H9 (cell line): ENCODE measurements around the gene CES2. TPM values are rescaled to one million over a fixed set of nuclear protein-coding genes. Genes with fewer than 3 reads are reported as not detected.

ENCODE experiments used
- DNase-seq: peaks from one replicate; pipeline ENCODE4 v3.0.0-alpha.2; 2017
- H2AFZ ChIP-seq: one replicate; pipeline ENCODE4 v1.6.1; 2013; ENCODE audit warnings: mild to moderate bottlenecking, low read length, control low read depth, moderate library complexity
- H2AK5ac ChIP-seq: 2 replicates; pipeline ENCODE4 v1.6.1; 2013; ENCODE audit warnings: low read length, control low read depth, mixed read lengths; ENCODE audit not compliant: insufficient read length
- H2BK120ac ChIP-seq: one replicate; pipeline ENCODE4 v1.6.1; 2013; ENCODE audit warnings: low read depth, mild to moderate bottlenecking, low read length, control low read depth, inconsistent platforms; ENCODE audit not compliant: poor library complexity, severe bottlenecking
- H2BK12ac ChIP-seq: 2 replicates; pipeline ENCODE4 v1.6.1; 2013; ENCODE audit warnings: low read length, control low read depth, mixed read lengths, low read depth; ENCODE audit not compliant: insufficient read length
- H2BK15ac ChIP-seq: 2 replicates; pipeline ENCODE4 v1.6.1; 2013; ENCODE audit warnings: low read depth, low read length, control low read depth
- H2BK20ac ChIP-seq: one replicate; pipeline ENCODE4 v1.6.1; 2013; ENCODE audit warnings: low read depth, mild to moderate bottlenecking, low read length, control low read depth, inconsistent platforms; ENCODE audit not compliant: poor library complexity, severe bottlenecking
- H2BK5ac ChIP-seq: 2 replicates; pipeline ENCODE4 v1.6.1; 2013; ENCODE audit warnings: low read length, control low read depth, mixed read lengths; ENCODE audit not compliant: insufficient read length
- H3K14ac ChIP-seq: 2 replicates; pipeline ENCODE4 v1.6.1; 2013; ENCODE audit warnings: low read length, control low read depth; ENCODE audit not compliant: insufficient read depth
- H3K18ac ChIP-seq: 2 replicates; pipeline ENCODE4 v1.6.1; 2013; ENCODE audit warnings: low read depth, mild to moderate bottlenecking, mixed read lengths, low read length, control low read depth; ENCODE audit not compliant: insufficient read length
- H3K23ac ChIP-seq: 2 replicates; pipeline ENCODE4 v1.6.1; 2013; ENCODE audit warnings: low read length, control low read depth, mixed read lengths, low read depth; ENCODE audit not compliant: insufficient read length
- H3K23me2 ChIP-seq: 2 replicates; pipeline ENCODE4 v1.6.1; 2013; ENCODE audit warnings: low read depth, mild to moderate bottlenecking, mixed read lengths, low read length, control low read depth; ENCODE audit not compliant: insufficient read length, poor library complexity, severe bottlenecking
- H3K27ac ChIP-seq: 2 replicates; pipeline ENCODE4 v1.5.1; 2013; ENCODE audit warnings: low read length, control low read depth, mixed read lengths, low read depth; ENCODE audit not compliant: insufficient read length
- H3K27me3 ChIP-seq: 2 replicates; pipeline ENCODE4 v1.6.1; 2013; ENCODE audit warnings: low read length, control low read depth, inconsistent platforms; ENCODE audit not compliant: insufficient read depth
- H3K4ac ChIP-seq: 2 replicates; pipeline ENCODE4 v1.6.1; 2013; ENCODE audit warnings: low read depth, mild to moderate bottlenecking, control low read depth, inconsistent platforms, low read length, moderate library complexity
- H3K4me1 ChIP-seq: 2 replicates; pipeline ENCODE4 v1.6.1; 2013; ENCODE audit warnings: low read length, control low read depth, inconsistent platforms; ENCODE audit not compliant: insufficient read depth
- H3K4me2 ChIP-seq: 2 replicates; pipeline ENCODE4 v1.6.1; 2013; ENCODE audit warnings: low read length, control low read depth, mixed read lengths; ENCODE audit not compliant: insufficient read length, insufficient read depth
- H3K56ac ChIP-seq: 2 replicates; pipeline ENCODE4 v1.6.1; 2013; ENCODE audit warnings: low read depth, mild to moderate bottlenecking, mixed read lengths, low read length, control low read depth; ENCODE audit not compliant: insufficient read length
- H3K79me1 ChIP-seq: 2 replicates; pipeline ENCODE4 v1.6.1; 2013; ENCODE audit warnings: low read depth, mild to moderate bottlenecking, moderate library complexity, low read length, control low read depth, inconsistent platforms; ENCODE audit not compliant: insufficient read depth, poor library complexity, severe bottlenecking
- H3K79me2 ChIP-seq: 2 replicates; pipeline ENCODE4 v1.6.1; 2013; ENCODE audit warnings: low read length, control low read depth, inconsistent platforms; ENCODE audit not compliant: insufficient read depth
- H3K9ac ChIP-seq: 2 replicates; pipeline ENCODE4 v1.6.1; 2013; ENCODE audit warnings: low read length, control low read depth, mixed read lengths; ENCODE audit not compliant: insufficient read length; ENCODE audit errors: extremely low read depth
- H3K9me3 ChIP-seq: one replicate; pipeline ENCODE4 v1.6.1; 2013; ENCODE audit warnings: low read depth, low read length, inconsistent platforms; ENCODE audit not compliant: control insufficient read depth
- H3T11ph ChIP-seq: one replicate; pipeline ENCODE4 v1.6.1; 2013; ENCODE audit warnings: mild to moderate bottlenecking, low read length, control low read depth, inconsistent platforms
- H4K20me1 ChIP-seq: one replicate; pipeline ENCODE4 v1.6.1; 2013; ENCODE audit not compliant: control insufficient read depth, insufficient read length, insufficient read depth
- H4K5ac ChIP-seq: 2 replicates; pipeline ENCODE4 v1.6.1; 2013; ENCODE audit warnings: low read depth, mild to moderate bottlenecking, mixed read lengths, low read length, control low read depth; ENCODE audit not compliant: insufficient read length
- H4K8ac ChIP-seq: replicated peaks from 2 replicates; pipeline ENCODE4 v1.6.1; 2013; ENCODE audit warnings: low read length, control low read depth, mixed read lengths, low read depth; ENCODE audit not compliant: insufficient read length
- H4K91ac ChIP-seq: 2 replicates; pipeline ENCODE4 v1.6.1; 2013; ENCODE audit warnings: low read depth, mild to moderate bottlenecking, moderate library complexity, mixed read lengths, low read length, control low read depth; ENCODE audit not compliant: insufficient read length
- H3K27ac Mint-ChIP-seq, 3 experiments: 2 replicates in 2 of 3; 3 replicates in 1 of 3; pipeline ENCODE4 v1.8.0; 2020 to 2021; ENCODE audit warnings: mixed read lengths in 3 of 3, mild to moderate bottlenecking in 1 of 3, moderate library complexity in 1 of 3
- H3K27me3 Mint-ChIP-seq: 2 replicates; pipeline ENCODE4 v1.8.0; 2021; ENCODE audit warnings: low read depth, mild to moderate bottlenecking, moderate library complexity, mixed read lengths
- H3K36me3 Mint-ChIP-seq, 3 experiments: 2 replicates in 2 of 3; 3 replicates in 1 of 3; pipeline ENCODE4 v1.8.0; 2020 to 2021; ENCODE audit warnings: low read depth in 3 of 3, mixed read lengths in 3 of 3; ENCODE audit not compliant: insufficient read depth in 1 of 3
- H3K4me1 Mint-ChIP-seq, 2 experiments: 2 replicates each; pipeline ENCODE4 v1.8.0; 2020; ENCODE audit warnings: mixed read lengths in 2 of 2
- H3K4me3 Mint-ChIP-seq, 2 experiments: 2 replicates in 1 of 2; 3 replicates in 1 of 2; pipeline ENCODE4 v1.8.0; 2020 to 2021; ENCODE audit warnings: mild to moderate bottlenecking in 2 of 2, mixed read lengths in 2 of 2, moderate library complexity in 1 of 2
- H3K9me3 Mint-ChIP-seq, 2 experiments: 2 replicates in 1 of 2; 3 replicates in 1 of 2; pipeline ENCODE4 v1.8.0; 2020; ENCODE audit warnings: mild to moderate bottlenecking in 2 of 2, mixed read lengths in 2 of 2, moderate library complexity in 1 of 2
- WGBS: extraction: QIAGEN DNeasy Blood & Tissue Kit; methylation state at CpG from one replicate; pipeline ENCODE4 v1.1.7; 2013; ENCODE audit warnings: missing lambda C conversion rate, low lambda C conversion rate, mixed read lengths; ENCODE audit not compliant: insufficient read length; ENCODE audit errors: extremely low coverage; 5-methylcytosine and 5-hydroxymethylcytosine counted together
- total RNA-seq: library from RNA; stranded (reverse); gene quantifications from 2 replicates; pipeline ENCODE4 v1.2.1, GENCODE V29; 2021
- TF ChIP-seq, protein P1 (sequence below): fragments of 200-600 bp; sonication (generic); conservative IDR thresholded peaks from 3 replicates; pipeline ENCODE4 v1.8.0; 2021; ENCODE audit warnings: antibody characterized with exemption, mild to moderate bottlenecking

Gene CES2
- total RNA-seq, 1 experiment from 2014 or later = 28.2 TPM

- Histone ChIP-seq H4K20me1 (no peaks in the 10 kb centered on the region), H3K9ac (no peak overlapping the region)
- TF ChIP-seq, protein P1, sequence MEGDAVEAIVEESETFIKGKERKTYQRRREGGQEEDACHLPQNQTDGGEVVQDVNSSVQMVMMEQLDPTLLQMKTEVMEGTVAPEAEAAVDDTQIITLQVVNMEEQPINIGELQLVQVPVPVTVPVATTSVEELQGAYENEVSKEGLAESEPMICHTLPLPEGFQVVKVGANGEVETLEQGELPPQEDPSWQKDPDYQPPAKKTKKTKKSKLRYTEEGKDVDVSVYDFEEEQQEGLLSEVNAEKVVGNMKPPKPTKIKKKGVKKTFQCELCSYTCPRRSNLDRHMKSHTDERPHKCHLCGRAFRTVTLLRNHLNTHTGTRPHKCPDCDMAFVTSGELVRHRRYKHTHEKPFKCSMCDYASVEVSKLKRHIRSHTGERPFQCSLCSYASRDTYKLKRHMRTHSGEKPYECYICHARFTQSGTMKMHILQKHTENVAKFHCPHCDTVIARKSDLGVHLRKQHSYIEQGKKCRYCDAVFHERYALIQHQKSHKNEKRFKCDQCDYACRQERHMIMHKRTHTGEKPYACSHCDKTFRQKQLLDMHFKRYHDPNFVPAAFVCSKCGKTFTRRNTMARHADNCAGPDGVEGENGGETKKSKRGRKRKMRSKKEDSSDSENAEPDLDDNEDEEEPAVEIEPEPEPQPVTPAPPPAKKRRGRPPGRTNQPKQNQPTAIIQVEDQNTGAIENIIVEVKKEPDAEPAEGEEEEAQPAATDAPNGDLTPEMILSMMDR = no peak
Measured at GRCh38 chr16:66949472-66949871, 14.2 kb downstream of the CES2 start.

More at GRCh38 chr16:66949472-66949871, 14.2 kb downstream of the CES2 start:
- no peaks in the 10 kb centered on the region for H3K79me1 ChIP-seq
- Mint-ChIP-seq H3K9me3 (peaks cover 6 to 8% of the 10 kb centered on the region in 2 experiments; a peak in 3 of 5 replicates), H3K27ac (0 out of 7 replicates have a peak overlapping the region, but pooled peaks of 1 of the 3 experiments have one; percentile 53), H3K4me3 (no peak overlapping the region), H3K27me3 (peaks cover 8% of the 10 kb centered on the region), H3K36me3 (peaks cover 0 to 8% (median 6%) of the 10 kb centered on the region in 3 experiments; a peak in 4 of 7 replicates), H3K4me1 (peaks cover 11 to 13% of the 10 kb centered on the region in 2 experiments)
- H2BK5ac ChIP-seq = no peak overlapping the region
- H2AFZ ChIP-seq = no peak overlapping the region
- H3K23me2 ChIP-seq = no peaks in the 10 kb centered on the region
- H3K4ac ChIP-seq = no peak overlapping the region
- H2BK12ac ChIP-seq = no peak overlapping the region
- H4K91ac ChIP-seq = no peak overlapping the region
- no peak for DNase-seq
- H3T11ph ChIP-seq = no peak overlapping the region
- no peak overlapping the region for H3K4me2 ChIP-seq
- WGBS = no CpG with 5 or more reads among the region's 6 CpGs
- no peak overlapping the region for H2BK20ac ChIP-seq
- no peak overlapping the region for H3K27ac ChIP-seq
- H2BK120ac ChIP-seq = no peak overlapping the region
- H3K9me3 ChIP-seq = no peaks in the 10 kb centered on the region
- H3K18ac ChIP-seq = no peak overlapping the region
- no peaks in the 10 kb centered on the region for H3K4me1 ChIP-seq
- H4K5ac ChIP-seq = no peak overlapping the region
- no peak overlapping the region for H3K23ac ChIP-seq
- no peak overlapping the region for H3K14ac ChIP-seq
- no peaks in the 10 kb centered on the region for H3K79me2 ChIP-seq
- H4K8ac ChIP-seq = no peak overlapping the region
- no peak overlapping the region for H2BK15ac ChIP-seq
- peaks cover 14% of the 10 kb centered on the region; the same call in 1 of the 2 replicates for H3K27me3 ChIP-seq
- no peak overlapping the region for H2AK5ac ChIP-seq
- no peak overlapping the region for H3K56ac ChIP-seq
